GM10266 (cell line): ENCODE measurements around the gene TAMALIN.

ENCODE experiments used
- DNase-seq: peaks from one replicate; pipeline ENCODE4 v3.0.0; 2012; ENCODE audit errors: extremely low spot score
- TF ChIP-seq, protein P1 (sequence below): IDR thresholded peaks from 2 replicates; pipeline ENCODE4 v1.5.1; 2012; ENCODE audit warnings: mild to moderate bottlenecking, low read depth; ENCODE audit not compliant: control insufficient read depth, insufficient read depth; ENCODE audit errors: missing control alignments

TAMALIN gene

DNA sequence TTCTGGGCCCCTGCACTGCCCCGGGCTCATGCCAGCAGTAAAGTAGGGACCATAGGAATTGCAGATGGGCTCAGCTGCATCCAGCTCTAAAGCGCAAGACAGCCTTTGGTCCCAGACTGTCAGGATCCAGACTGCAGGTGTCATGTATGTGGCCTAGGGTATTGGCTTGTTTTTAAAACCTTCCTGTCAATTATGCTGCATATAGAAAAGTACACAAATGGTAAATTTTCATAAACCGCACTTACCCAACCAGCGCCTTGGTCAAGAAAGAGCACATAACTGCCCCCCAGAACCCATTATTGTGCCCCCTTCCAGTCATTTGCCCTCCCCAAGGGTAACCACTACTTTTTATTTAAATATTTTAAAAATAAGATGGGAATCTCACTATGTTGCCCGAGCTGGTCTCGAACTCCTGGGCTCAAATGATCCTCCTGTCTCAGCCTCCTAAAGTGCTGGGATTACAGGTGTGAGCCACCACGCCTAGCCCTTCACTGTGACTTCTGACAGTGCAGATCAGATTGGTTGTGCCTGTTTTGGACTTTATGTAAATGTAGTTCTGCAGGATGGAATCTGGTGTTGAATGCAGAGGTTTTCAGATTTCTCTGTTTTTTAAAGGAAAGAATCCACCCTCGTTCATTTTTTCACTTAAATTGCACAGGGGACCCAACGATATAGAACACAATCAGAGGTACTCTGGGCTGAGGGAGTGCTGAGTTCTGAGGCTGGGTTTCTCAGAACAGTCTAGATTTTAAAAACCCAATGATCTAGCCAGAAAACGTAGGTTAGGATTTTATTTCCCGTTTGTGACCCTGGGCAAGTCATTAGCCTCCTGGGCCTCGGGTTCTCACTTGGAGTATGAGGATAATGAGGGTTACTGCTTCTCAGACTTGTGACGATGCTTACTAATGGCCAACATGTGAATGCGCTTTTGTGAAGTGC is 51.2 kb downstream of the TAMALIN start:
- no peak for DNase-seq

DNA sequence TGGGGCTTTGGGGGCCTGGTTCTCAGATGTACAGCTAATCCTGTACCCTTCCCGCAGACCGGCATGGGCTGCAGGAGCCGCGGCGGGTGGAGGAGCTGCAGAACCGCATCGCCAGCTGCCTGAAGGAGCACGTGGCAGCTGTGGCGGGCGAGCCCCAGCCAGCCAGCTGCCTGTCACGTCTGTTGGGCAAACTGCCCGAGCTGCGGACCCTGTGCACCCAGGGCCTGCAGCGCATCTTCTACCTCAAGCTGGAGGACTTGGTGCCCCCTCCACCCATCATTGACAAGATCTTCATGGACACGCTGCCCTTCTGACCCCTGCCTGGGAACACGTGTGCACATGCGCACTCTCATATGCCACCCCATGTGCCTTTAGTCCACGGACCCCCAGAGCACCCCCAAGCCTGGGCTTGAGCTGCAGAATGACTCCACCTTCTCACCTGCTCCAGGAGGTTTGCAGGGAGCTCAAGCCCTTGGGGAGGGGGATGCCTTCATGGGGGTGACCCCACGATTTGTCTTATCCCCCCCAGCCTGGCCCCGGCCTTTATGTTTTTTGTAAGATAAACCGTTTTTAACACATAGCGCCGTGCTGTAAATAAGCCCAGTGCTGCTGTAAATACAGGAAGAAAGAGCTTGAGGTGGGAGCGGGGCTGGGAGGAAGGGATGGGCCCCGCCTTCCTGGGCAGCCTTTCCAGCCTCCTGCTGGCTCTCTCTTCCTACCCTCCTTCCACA is 52.0 kb downstream of the TAMALIN start:
- DNase-seq: no peak
- TF ChIP-seq, protein P1, sequence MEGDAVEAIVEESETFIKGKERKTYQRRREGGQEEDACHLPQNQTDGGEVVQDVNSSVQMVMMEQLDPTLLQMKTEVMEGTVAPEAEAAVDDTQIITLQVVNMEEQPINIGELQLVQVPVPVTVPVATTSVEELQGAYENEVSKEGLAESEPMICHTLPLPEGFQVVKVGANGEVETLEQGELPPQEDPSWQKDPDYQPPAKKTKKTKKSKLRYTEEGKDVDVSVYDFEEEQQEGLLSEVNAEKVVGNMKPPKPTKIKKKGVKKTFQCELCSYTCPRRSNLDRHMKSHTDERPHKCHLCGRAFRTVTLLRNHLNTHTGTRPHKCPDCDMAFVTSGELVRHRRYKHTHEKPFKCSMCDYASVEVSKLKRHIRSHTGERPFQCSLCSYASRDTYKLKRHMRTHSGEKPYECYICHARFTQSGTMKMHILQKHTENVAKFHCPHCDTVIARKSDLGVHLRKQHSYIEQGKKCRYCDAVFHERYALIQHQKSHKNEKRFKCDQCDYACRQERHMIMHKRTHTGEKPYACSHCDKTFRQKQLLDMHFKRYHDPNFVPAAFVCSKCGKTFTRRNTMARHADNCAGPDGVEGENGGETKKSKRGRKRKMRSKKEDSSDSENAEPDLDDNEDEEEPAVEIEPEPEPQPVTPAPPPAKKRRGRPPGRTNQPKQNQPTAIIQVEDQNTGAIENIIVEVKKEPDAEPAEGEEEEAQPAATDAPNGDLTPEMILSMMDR: no peak

More for the DNA sequence above, 51.2 kb downstream of the TAMALIN start:
- TF ChIP-seq, protein P1: no peak

GRCh38 chr12:52059582-52060497 is 53.1 kb downstream of the TAMALIN start:
- TF ChIP-seq, protein P1: no peak
- no peak for DNase-seq

DNA sequence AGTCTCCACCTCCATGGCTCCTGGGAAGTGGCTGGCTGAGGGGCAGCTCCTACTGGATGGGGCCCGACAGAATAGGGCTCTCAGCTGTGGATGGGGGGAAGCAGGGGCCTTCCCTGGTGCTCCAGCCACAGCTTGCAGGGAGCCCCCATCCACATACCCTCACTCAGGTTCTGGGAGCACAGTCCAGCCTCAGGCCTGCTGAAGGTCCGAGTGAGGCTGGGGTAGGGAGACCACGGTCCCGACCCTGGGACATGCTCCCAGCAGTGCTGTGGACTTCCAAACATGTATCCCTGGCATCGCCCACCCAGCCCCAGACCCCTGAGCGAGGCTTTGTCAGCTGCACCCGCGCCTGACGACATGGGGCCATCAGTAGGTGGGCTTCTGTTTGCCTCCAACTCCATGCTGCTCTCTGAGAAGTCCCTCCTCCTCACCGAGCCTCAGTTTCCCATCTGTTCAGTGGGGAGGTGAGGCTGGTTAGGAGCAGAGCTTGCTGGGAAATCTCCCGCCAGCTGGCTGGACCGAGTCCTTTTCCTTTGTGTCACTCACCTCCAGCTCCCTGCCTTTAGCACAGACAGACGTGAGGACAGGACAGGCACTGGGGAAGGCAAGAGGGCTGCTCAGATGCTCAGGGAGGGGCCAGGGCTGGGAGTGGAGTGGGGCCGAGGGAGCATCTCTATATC is 53.9 kb downstream of the TAMALIN start:
- DNase-seq: no peak
- TF ChIP-seq, protein P1: no peak

DNA sequence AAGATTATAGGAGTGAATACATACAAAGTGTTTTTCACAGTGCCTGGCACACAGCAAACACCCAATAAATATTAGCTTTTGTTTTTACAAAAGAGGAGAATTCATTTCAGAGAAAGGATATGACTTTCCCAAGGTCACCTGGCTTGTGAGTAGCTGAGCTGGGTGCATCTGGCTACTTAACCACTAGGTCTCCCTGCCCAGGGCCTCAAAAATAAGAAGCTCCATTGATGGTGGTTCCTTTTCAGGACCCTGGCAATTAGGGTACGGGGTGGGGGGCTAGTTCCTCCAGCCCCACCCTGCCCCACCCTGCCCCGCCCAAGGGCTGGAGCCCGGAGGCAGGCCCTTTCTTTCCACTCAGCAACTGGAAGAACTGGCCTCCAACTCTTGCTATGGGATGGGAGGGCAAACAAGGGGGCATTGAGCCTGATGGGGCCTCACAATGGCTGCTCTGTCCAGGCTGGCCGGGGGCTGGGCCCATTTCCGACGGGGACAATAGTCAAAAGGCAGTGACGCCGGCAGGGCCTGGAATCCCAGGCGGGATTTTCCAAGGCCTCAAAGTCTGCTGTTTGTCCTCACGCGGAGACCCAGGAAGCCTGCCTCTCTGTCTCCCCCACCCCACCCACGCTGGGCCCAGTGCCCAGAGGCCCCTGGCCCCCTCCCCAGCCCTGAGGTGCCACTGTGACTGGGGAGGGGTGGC is 54.9 kb downstream of the TAMALIN start:
- TF ChIP-seq, protein P1: no peak
- no peak for DNase-seq

DNA sequence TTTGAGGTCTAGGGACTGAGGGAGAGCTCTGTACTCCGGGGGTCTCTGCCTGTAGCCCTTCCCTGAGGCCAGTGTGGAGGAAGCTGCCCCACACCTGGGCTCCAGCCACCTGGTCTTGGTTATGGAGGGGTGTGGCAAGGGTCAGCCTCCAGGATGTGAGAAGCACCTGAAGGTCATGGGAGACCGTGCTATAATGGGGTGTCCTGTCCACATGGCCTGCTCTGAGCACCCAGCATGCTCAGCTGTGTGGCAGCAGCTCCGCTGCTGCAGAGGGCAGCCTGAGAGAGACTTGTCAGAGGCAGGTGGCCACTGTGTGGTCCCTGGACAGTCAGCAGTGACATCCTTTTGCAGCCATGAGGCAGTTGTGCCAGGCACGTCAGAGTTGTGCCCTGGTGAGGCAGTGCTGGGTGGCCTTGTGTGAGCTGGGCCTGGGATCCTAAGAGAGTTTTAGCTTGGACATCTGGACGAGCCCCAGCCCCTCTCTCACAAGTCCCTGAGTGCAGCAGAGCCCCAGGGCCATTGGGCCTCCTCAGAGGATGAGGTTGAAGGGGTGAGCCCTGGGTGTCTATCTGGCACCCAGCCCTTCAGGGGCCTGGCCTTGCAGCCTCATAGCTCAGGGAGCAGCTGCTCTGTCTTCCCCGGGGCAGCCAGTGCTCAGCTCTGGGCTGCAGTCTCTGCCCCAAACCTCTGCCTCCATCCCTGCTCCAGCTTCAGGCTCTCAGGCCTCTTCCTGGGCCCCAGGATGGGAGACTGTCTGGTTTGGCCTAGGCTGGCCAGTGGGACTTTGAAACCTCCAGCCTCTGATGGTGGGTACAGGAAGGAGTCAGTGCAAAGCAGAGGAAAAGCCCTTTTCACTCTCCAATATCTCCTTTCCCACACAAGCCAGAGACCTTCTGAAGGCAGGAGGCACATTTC is 55.7 kb downstream of the TAMALIN start:
- TF ChIP-seq, protein P1: no peak

More for the DNA sequence above, 55.7 kb downstream of the TAMALIN start:
- no peak for DNase-seq
